HG03280 (cell line): ENCODE results near the gene AGMAT.

Experiments
- ATAC-seq: cut with Tn5 transposase; IDR thresholded peaks from one replicate; pipeline ENCODE4 v1.9.1; 2021; ENCODE audit warnings: mild to moderate bottlenecking, moderate library complexity; ENCODE audit not compliant: unreplicated experiment

AGMAT gene

GRCh38 chr1:15525050-15526020 is 59.5 kb downstream of the AGMAT start:
- peak; percentile 42 for ATAC-seq

GRCh38 chr1:15524283-15525049 is 60.4 kb downstream of the AGMAT start:
- ATAC-seq = peak; percentile 46

- no peak for ATAC-seq
Observed at GRCh38 chr1:15524021-15524282, 60.9 kb downstream of the AGMAT start, which contains the start of gene CASP9. Gene CASP9, minus strand, starts transcription at chr1:15524215. Its CDS starts 15 bp downstream, at chr1:15524200.

DNA sequence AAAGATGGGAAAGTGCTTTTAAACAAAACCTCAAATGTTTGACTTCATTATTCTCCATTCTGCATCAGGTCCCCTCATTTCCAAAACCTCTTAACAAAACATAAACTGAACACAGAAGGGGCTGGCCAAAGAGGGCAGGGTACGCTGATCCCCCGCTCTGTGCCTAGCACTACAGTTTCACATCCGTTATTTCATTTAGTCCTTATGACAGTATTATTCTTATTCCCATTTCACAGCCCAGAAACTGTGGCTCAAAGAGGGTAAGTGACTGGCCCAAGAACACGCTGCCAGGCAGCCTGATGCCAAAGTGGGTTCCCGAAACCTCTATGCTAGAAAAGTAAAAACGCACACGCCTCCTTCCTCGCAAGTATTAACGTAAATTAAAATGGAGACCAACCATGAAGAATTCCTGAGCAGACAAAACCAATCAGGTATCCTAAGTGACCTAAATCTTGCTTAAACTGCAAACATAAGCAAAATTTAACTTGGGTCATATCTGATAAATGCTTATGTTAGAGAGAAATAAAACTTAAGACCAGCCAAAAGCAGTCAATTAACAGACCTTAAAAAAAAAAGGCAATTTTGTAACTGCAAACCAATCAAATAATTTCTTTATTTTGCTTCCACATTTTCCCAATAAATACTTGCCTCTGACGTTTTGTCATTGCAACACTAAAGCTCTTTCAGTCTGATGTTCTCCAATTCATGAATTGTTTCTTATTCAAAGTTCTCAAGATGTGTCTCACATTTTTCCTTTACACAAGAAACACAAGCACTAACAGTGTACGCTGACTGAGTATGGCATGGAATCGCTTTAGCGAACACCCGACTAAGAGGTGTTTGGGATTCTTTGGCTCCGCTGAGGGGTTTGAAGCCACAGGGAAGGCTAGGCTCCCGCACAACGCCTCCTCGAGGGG is 61.5 kb downstream of the AGMAT start:
- ATAC-seq = no peak

- no peak for ATAC-seq
Observed at GRCh38 chr1:15522551-15522950, 62.3 kb downstream of the AGMAT start.
